ENCODE measurements around the gene RXFP3.
"Not testable (repeated sequence)": the region's sequence is repeated elsewhere in the genome, so short reads cannot be mapped to it uniquely, and the experiment has no call there.

RXFP3 gene

GRCh38 chr5:33944543-33945132 lies 8.5 kb downstream of the RXFP3 start:
- Mint-ChIP-seq H3K27me3 (peaks cover 17% of the 10 kb centered on the region), H3K9me3 (ENCODE audit: low read depth) (no peaks in the 10 kb centered on the region), H3K4me1 (ENCODE audit: low read depth) (no peaks in the 10 kb centered on the region), H3K27ac (no peak overlapping the region), H3K36me3 (no peaks in the 10 kb centered on the region), H3K4me3 (no peak overlapping the region)

- H3K9me3 Mint-ChIP-seq (ENCODE audit: low read depth); H3K4me3 Mint-ChIP-seq; H3K36me3 Mint-ChIP-seq; H3K4me1 Mint-ChIP-seq (ENCODE audit: low read depth); H3K27me3 Mint-ChIP-seq; H3K27ac Mint-ChIP-seq: not testable (repeated sequence)
These were observed 16.0 kb downstream of the RXFP3 start for GRCh38 chr5:33952175-33952574.

- Mint-ChIP-seq H3K36me3 (peaks cover 5% of the 10 kb centered on the region), H3K9me3 (ENCODE audit: low read depth) (no peaks in the 10 kb centered on the region), H3K27ac (no peak overlapping the region)
These were observed 21.5 kb downstream of the RXFP3 start for GRCh38 chr5:33957577-33958150.

GRCh38 chr5:33958176-33958575 lies 22.0 kb downstream of the RXFP3 start:
- no peak overlapping the region for H3K4me3 Mint-ChIP-seq
- no peaks in the 10 kb centered on the region for H3K4me1 Mint-ChIP-seq (ENCODE audit: low read depth)
- peaks cover 5% of the 10 kb centered on the region for H3K36me3 Mint-ChIP-seq
- no peak overlapping the region for H3K27ac Mint-ChIP-seq
- no peaks in the 10 kb centered on the region for H3K9me3 Mint-ChIP-seq (ENCODE audit: low read depth)
- H3K27me3 Mint-ChIP-seq, result peaks cover 3% of the 10 kb centered on the region

More at GRCh38 chr5:33957577-33958150, 21.5 kb downstream of the RXFP3 start:
- H3K4me3 Mint-ChIP-seq, result no peak overlapping the region
- peaks cover 3% of the 10 kb centered on the region for H3K27me3 Mint-ChIP-seq
- H3K4me1 Mint-ChIP-seq (ENCODE audit: low read depth), result no peaks in the 10 kb centered on the region

- Mint-ChIP-seq H3K9me3 (ENCODE audit: low read depth) (no peaks in the 10 kb centered on the region), H3K27me3 (no peaks in the 10 kb centered on the region), H3K27ac (no peak overlapping the region), H3K36me3 (no peaks in the 10 kb centered on the region), H3K4me3 (no peak overlapping the region), H3K4me1 (ENCODE audit: low read depth) (peaks cover 10% of the 10 kb centered on the region)
These were observed 28.0 kb downstream of the RXFP3 start for GRCh38 chr5:33964132-33964700.

GRCh38 chr5:33966805-33967204 lies 30.6 kb downstream of the RXFP3 start:
- Mint-ChIP-seq H3K9me3 (ENCODE audit: low read depth) (no peaks in the 10 kb centered on the region), H3K4me3 (no peak overlapping the region), H3K36me3 (no peaks in the 10 kb centered on the region), H3K27ac (no peak overlapping the region), H3K27me3 (peaks cover 4% of the 10 kb centered on the region), H3K4me1 (ENCODE audit: low read depth) (peaks cover 10% of the 10 kb centered on the region)

- Mint-ChIP-seq H3K9me3 (ENCODE audit: low read depth) (no peaks in the 10 kb centered on the region), H3K27me3 (peaks cover 4% of the 10 kb centered on the region), H3K4me3 (no peak overlapping the region), H3K36me3 (no peaks in the 10 kb centered on the region), H3K27ac (no peak overlapping the region), H3K4me1 (ENCODE audit: low read depth) (peaks cover 16% of the 10 kb centered on the region)
These were observed 32.2 kb downstream of the RXFP3 start for GRCh38 chr5:33968211-33969005.

- Mint-ChIP-seq H3K36me3 (no peaks in the 10 kb centered on the region), H3K4me1 (ENCODE audit: low read depth) (peaks cover 13% of the 10 kb centered on the region), H3K4me3 (no peak overlapping the region), H3K27me3 (peaks cover 4% of the 10 kb centered on the region), H3K9me3 (ENCODE audit: low read depth) (no peaks in the 10 kb centered on the region), H3K27ac (no peak overlapping the region)
These were observed 33.6 kb downstream of the RXFP3 start for GRCh38 chr5:33969572-33970452.

GRCh38 chr5:33973271-33973670 lies 37.1 kb downstream of the RXFP3 start:
- Mint-ChIP-seq H3K4me3 (no peak overlapping the region), H3K27me3 (peaks cover 4% of the 10 kb centered on the region), H3K36me3 (no peaks in the 10 kb centered on the region), H3K4me1 (ENCODE audit: low read depth) (peaks cover 9% of the 10 kb centered on the region), H3K9me3 (ENCODE audit: low read depth) (no peaks in the 10 kb centered on the region), H3K27ac (no peak overlapping the region)

- peaks cover 9% of the 10 kb centered on the region for H3K4me1 Mint-ChIP-seq (ENCODE audit: low read depth)
- H3K27me3 Mint-ChIP-seq, result peaks cover 1% of the 10 kb centered on the region
- no peaks in the 10 kb centered on the region for H3K9me3 Mint-ChIP-seq (ENCODE audit: low read depth)
- no peak overlapping the region for H3K4me3 Mint-ChIP-seq
- H3K36me3 Mint-ChIP-seq, result no peaks in the 10 kb centered on the region
- no peak overlapping the region for H3K27ac Mint-ChIP-seq
These were observed 39.7 kb downstream of the RXFP3 start for GRCh38 chr5:33975852-33976251.

- Mint-ChIP-seq H3K36me3 (no peaks in the 10 kb centered on the region), H3K27ac (no peak overlapping the region), H3K9me3 (ENCODE audit: low read depth) (no peaks in the 10 kb centered on the region), H3K4me1 (ENCODE audit: low read depth) (peaks cover 9% of the 10 kb centered on the region), H3K4me3 (no peak overlapping the region), H3K27me3 (no peaks in the 10 kb centered on the region)
These were observed 40.1 kb downstream of the RXFP3 start for GRCh38 chr5:33976307-33976706.

GRCh38 chr5:33978306-33978705 lies 42.1 kb downstream of the RXFP3 start:
- Mint-ChIP-seq H3K4me3 (no peak overlapping the region), H3K27ac (no peak overlapping the region), H3K9me3 (ENCODE audit: low read depth) (no peaks in the 10 kb centered on the region), H3K27me3 (no peaks in the 10 kb centered on the region), H3K4me1 (ENCODE audit: low read depth) (peaks cover 4% of the 10 kb centered on the region), H3K36me3 (no peaks in the 10 kb centered on the region)

- Mint-ChIP-seq H3K36me3 (no peaks in the 10 kb centered on the region), H3K4me3 (no peak overlapping the region), H3K27me3 (no peaks in the 10 kb centered on the region), H3K9me3 (ENCODE audit: low read depth) (no peaks in the 10 kb centered on the region), H3K4me1 (ENCODE audit: low read depth) (no peaks in the 10 kb centered on the region), H3K27ac (no peak overlapping the region)
These were observed 43.8 kb downstream of the RXFP3 start for GRCh38 chr5:33980030-33980429.

- Mint-ChIP-seq H3K27ac (no peak overlapping the region), H3K36me3 (no peaks in the 10 kb centered on the region), H3K4me1 (ENCODE audit: low read depth) (no peaks in the 10 kb centered on the region), H3K27me3 (no peaks in the 10 kb centered on the region), H3K9me3 (ENCODE audit: low read depth) (no peaks in the 10 kb centered on the region), H3K4me3 (no peak overlapping the region)
These were observed 45.4 kb downstream of the RXFP3 start for GRCh38 chr5:33981408-33982162.

Data from activated naive CD8-positive, alpha-beta T cell (primary cell).